GM12878 (cell line): ENCODE results near the gene SRCAP.

Experiments
- CTCF ChIP-seq, 3 experiments: IDR thresholded peaks in 2 of 3; conservative IDR thresholded peaks in 1 of 3; 2 replicates each; pipeline ENCODE4 v1.5.1; 2011; ENCODE audit warnings: low read depth in 3 of 3, low read length in 3 of 3, mild to moderate bottlenecking in 3 of 3, control low read depth in 2 of 3, moderate library complexity in 2 of 3, inconsistent platforms in 1 of 3, mixed read lengths in 1 of 3; ENCODE audit not compliant: control insufficient read depth in 2 of 3, insufficient read depth in 1 of 3; ENCODE audit errors: extremely low read depth in 1 of 3
- JUND ChIP-seq: IDR thresholded peaks from 2 replicates; pipeline ENCODE4 v1.6.1; 2012; ENCODE audit warnings: low read depth, mild to moderate bottlenecking, low read length, improper control_type of control experiment, moderate library complexity
- ZNF274 ChIP-seq: IDR thresholded peaks from one replicate; pipeline ENCODE4 v1.8.0; 2011; ENCODE audit not compliant: insufficient read length, insufficient read depth
- ZZZ3 ChIP-seq: IDR thresholded peaks from 2 replicates; pipeline ENCODE4 v1.6.1; 2011; ENCODE audit warnings: low read depth; ENCODE audit not compliant: control insufficient read depth, insufficient read length

GRCh38 chr16:30738984-30739951 lies 40.3 kb downstream of the SRCAP start:
- TF ChIP-seq ZNF274 (no peak), ZZZ3 (no peak), CTCF (IDR thresholded peaks at IDR 0.05 in 2 of 3, conservative IDR thresholded peaks at IDR 0.05 in 1 of 3; ENCODE audit: control insufficient read depth in 2 of 3, extremely low read depth in 1 of 3, insufficient read depth in 1 of 3, low read depth in 3 of 3, low read length in 3 of 3) (no peak), JUND (no peak)
